Ishikawa (cell line): ENCODE results near the gene KIF6.

Experiments used
- CEBPB ChIP-seq: IDR thresholded peaks from 2 replicates; pipeline ENCODE4 v1.6.1; 2012
- CREB1 ChIP-seq: IDR thresholded peaks from 2 replicates; pipeline ENCODE4 v1.6.1; 2012; ENCODE audit warnings: low read depth
- EGR1 ChIP-seq: IDR thresholded peaks from 2 replicates; pipeline ENCODE4 v1.6.1; 2012
- EP300 ChIP-seq: IDR thresholded peaks from 2 replicates; pipeline ENCODE4 v1.6.1; 2012; ENCODE audit warnings: borderline replicate concordance
- FOXM1 ChIP-seq: IDR thresholded peaks from 2 replicates; pipeline ENCODE4 v1.6.1; 2012; ENCODE audit warnings: low read depth, borderline replicate concordance
- NFIC ChIP-seq: IDR thresholded peaks from 2 replicates; pipeline ENCODE4 v1.6.1; 2012
- RAD21 ChIP-seq: IDR thresholded peaks from 2 replicates; pipeline ENCODE4 v1.6.1; 2012; ENCODE audit warnings: low read depth
- REST ChIP-seq: IDR thresholded peaks from 2 replicates; pipeline ENCODE4 v1.6.1; 2012; ENCODE audit warnings: low read depth, mild to moderate bottlenecking
- TAF1 ChIP-seq: IDR thresholded peaks from 2 replicates; pipeline ENCODE4 v1.6.1; 2012; ENCODE audit warnings: low read depth, mild to moderate bottlenecking
- TCF12 ChIP-seq: IDR thresholded peaks from 2 replicates; pipeline ENCODE4 v1.6.1; 2012; ENCODE audit warnings: low read depth
- USF1 ChIP-seq: IDR thresholded peaks from 2 replicates; pipeline ENCODE4 v1.6.1; 2012
- YY1 ChIP-seq: IDR thresholded peaks from 2 replicates; pipeline ENCODE4 v1.6.1; 2012; ENCODE audit warnings: low read depth
- TF ChIP-seq, protein P1 (sequence below): IDR thresholded peaks from 2 replicates; pipeline ENCODE4 v1.6.1; 2012

DNA sequence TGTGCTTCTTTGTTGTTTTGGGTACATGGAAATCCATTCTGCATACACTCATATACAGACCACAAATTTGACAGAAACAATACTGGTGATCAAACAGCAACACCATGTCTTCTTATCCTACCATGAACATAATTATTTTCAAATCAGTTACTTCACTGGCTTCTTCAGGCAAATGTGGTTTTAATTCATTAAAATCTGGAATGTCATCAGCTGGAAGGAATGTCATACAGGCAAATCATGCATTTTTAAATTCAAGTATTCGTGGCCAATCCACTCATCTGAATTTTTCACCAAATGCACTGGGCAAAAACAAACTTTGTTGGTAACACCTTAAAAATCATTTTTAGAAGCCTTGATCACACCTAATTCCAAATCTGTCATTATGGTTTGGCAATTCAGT lies 59.3 kb downstream of the KIF6 start:
- TF ChIP-seq USF1: no peak
- no peak for TF ChIP-seq EGR1
- TF ChIP-seq REST: no peak
- TF ChIP-seq YY1: no peak
- TF ChIP-seq, protein P1, sequence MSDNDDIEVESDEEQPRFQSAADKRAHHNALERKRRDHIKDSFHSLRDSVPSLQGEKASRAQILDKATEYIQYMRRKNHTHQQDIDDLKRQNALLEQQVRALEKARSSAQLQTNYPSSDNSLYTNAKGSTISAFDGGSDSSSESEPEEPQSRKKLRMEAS: no peak
- TF ChIP-seq CREB1: no peak
- no peak for TF ChIP-seq TAF1
- no peak for TF ChIP-seq EP300
- TF ChIP-seq RAD21: no peak
- no peak for TF ChIP-seq FOXM1
- no peak for TF ChIP-seq NFIC
- TF ChIP-seq CEBPB: no peak
- no peak for TF ChIP-seq TCF12
